ENCODE measurements around the gene PLXNA4. TPM values are rescaled to one million over a fixed set of nuclear protein-coding genes. Genes with fewer than 3 reads are reported as not detected.

The PLXNA4 gene
- total and polyA plus RNA-seq, 4 donors, result 0.04 to 1.1 (median 0.41) TPM

DNA sequence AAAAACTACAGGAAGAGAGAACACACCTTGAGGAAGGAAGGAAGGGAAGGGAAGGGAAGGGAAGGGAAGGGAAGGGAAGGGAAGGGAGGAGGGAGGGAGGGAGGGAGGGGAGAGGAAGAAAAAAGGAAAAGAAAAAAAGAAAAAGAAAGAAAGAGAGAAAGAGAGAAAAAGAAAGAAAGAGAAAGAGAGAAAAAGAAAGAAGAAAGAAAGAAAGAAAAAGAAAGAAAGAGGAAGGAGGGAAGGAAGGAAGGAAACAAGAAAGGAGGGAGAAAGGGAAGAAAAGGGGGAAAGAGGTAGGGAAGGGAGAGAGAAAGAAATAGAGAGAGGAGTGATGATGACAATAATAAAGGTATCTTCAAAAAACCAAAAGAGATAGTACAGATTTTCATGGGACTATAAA is 12.3 kb upstream of the PLXNA4 start:
- TF ChIP-seq CTCF (IDR thresholded peaks at IDR 0.05; ENCODE audit: low read depth, low read length, missing input control) (no peak), HNF4G (IDR thresholded peaks at IDR 0.05) (no peak), TAF1 (conservative IDR thresholded peaks at IDR 0.05) (no peak), NR2F2 (IDR thresholded peaks at IDR 0.05) (no peak), GABPA (IDR thresholded peaks at IDR 0.05 in 1 of 2, conservative IDR thresholded peaks at IDR 0.05 in 1 of 2) (no peak), SP1 (IDR thresholded peaks at IDR 0.05) (no peak), RAD21 (IDR thresholded peaks at IDR 0.05) (no peak), FOXA1 (IDR thresholded peaks at IDR 0.05) (no peak)
- TF ChIP-seq, protein P1, sequence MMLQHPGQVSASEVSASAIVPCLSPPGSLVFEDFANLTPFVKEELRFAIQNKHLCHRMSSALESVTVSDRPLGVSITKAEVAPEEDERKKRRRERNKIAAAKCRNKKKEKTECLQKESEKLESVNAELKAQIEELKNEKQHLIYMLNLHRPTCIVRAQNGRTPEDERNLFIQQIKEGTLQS (IDR thresholded peaks at IDR 0.05), result no peak
- TF ChIP-seq, protein P2, sequence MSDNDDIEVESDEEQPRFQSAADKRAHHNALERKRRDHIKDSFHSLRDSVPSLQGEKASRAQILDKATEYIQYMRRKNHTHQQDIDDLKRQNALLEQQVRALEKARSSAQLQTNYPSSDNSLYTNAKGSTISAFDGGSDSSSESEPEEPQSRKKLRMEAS (IDR thresholded peaks at IDR 0.05), result no peak
- no peak for DNase-seq (ENCODE audit: low spot score)
- H3K9ac ChIP-seq (ENCODE audit: low read depth in 1 of 2, low read length in 2 of 2), result no peak overlapping the region
- no peak overlapping the region for H3K27ac ChIP-seq (ENCODE audit: low read depth in 1 of 2, low read length in 2 of 2)
- no peak overlapping the region for H3K4me3 ChIP-seq (ENCODE audit: low read depth in 1 of 3, low read length in 3 of 3)
- no peaks in the 10 kb centered on the region for H3K4me1 ChIP-seq (ENCODE audit: control insufficient read depth in 4 of 4, insufficient read depth in 4 of 4, low read length in 3 of 4)
- H3K9me3 ChIP-seq (ENCODE audit: control insufficient read depth in 4 of 4, low read length in 3 of 4), result peaks cover 0 to 3% (median 0%) of the 10 kb centered on the region in 4 donors
- H3K27me3 ChIP-seq (ENCODE audit: control insufficient read depth in 4 of 4, insufficient read depth in 4 of 4, low read length in 3 of 4), result peaks cover 0 to 13% (median 0%) of the 10 kb centered on the region in 4 donors
- H3K36me3 ChIP-seq (ENCODE audit: control insufficient read depth in 4 of 4, insufficient read depth in 3 of 4, low read depth in 1 of 4, low read length in 3 of 4), result no peaks in the 10 kb centered on the region

- WGBS, result 60% methylated on average over 7 of the region's 7 CpGs
- no peak overlapping the region for H3K9ac ChIP-seq (ENCODE audit: low read depth in 1 of 2, low read length in 2 of 2)
- DNase-seq (ENCODE audit: low spot score), result no peak
- no peak overlapping the region for H3K4me3 ChIP-seq (ENCODE audit: low read depth in 1 of 3, low read length in 3 of 3)
- H3K36me3 ChIP-seq (ENCODE audit: control insufficient read depth in 4 of 4, insufficient read depth in 3 of 4, low read depth in 1 of 4, low read length in 3 of 4), result no peaks in the 10 kb centered on the region
- peaks cover 0 to 2% (median 0%) of the 10 kb centered on the region in 4 donors for H3K27me3 ChIP-seq (ENCODE audit: control insufficient read depth in 4 of 4, insufficient read depth in 4 of 4, low read length in 3 of 4)
- H3K9me3 ChIP-seq (ENCODE audit: control insufficient read depth in 4 of 4, low read length in 3 of 4), result no peaks in the 10 kb centered on the region
- H3K4me1 ChIP-seq (ENCODE audit: control insufficient read depth in 4 of 4, insufficient read depth in 4 of 4, low read length in 3 of 4), result no peaks in the 10 kb centered on the region
- no peak overlapping the region for H3K27ac ChIP-seq (ENCODE audit: low read depth in 1 of 2, low read length in 2 of 2)
- TF ChIP-seq HNF4A (conservative IDR thresholded peaks at IDR 0.05) (no peak), JUND (IDR thresholded peaks at IDR 0.05) (no peak), FOXA2 (IDR thresholded peaks at IDR 0.05) (no peak), FOXA1 (IDR thresholded peaks at IDR 0.05) (no peak), GABPA (IDR thresholded peaks at IDR 0.05 in 1 of 2, conservative IDR thresholded peaks at IDR 0.05 in 1 of 2) (no peak), NR2F2 (IDR thresholded peaks at IDR 0.05) (no peak), ZBTB33 (IDR thresholded peaks at IDR 0.05) (no peak), YY1 (IDR thresholded peaks at IDR 0.05) (no peak), RXRA (IDR thresholded peaks at IDR 0.05) (no peak), RAD21 (IDR thresholded peaks at IDR 0.05) (no peak), HNF4G (IDR thresholded peaks at IDR 0.05) (no peak), EGR1 (IDR thresholded peaks at IDR 0.05; ENCODE audit: low read depth in 2 of 2) (no peak), TAF1 (conservative IDR thresholded peaks at IDR 0.05) (no peak)
- TF ChIP-seq, protein P2 (IDR thresholded peaks at IDR 0.05), result no peak
- TF ChIP-seq, protein P1 (IDR thresholded peaks at IDR 0.05), result no peak
- TF ChIP-seq, protein P3, sequence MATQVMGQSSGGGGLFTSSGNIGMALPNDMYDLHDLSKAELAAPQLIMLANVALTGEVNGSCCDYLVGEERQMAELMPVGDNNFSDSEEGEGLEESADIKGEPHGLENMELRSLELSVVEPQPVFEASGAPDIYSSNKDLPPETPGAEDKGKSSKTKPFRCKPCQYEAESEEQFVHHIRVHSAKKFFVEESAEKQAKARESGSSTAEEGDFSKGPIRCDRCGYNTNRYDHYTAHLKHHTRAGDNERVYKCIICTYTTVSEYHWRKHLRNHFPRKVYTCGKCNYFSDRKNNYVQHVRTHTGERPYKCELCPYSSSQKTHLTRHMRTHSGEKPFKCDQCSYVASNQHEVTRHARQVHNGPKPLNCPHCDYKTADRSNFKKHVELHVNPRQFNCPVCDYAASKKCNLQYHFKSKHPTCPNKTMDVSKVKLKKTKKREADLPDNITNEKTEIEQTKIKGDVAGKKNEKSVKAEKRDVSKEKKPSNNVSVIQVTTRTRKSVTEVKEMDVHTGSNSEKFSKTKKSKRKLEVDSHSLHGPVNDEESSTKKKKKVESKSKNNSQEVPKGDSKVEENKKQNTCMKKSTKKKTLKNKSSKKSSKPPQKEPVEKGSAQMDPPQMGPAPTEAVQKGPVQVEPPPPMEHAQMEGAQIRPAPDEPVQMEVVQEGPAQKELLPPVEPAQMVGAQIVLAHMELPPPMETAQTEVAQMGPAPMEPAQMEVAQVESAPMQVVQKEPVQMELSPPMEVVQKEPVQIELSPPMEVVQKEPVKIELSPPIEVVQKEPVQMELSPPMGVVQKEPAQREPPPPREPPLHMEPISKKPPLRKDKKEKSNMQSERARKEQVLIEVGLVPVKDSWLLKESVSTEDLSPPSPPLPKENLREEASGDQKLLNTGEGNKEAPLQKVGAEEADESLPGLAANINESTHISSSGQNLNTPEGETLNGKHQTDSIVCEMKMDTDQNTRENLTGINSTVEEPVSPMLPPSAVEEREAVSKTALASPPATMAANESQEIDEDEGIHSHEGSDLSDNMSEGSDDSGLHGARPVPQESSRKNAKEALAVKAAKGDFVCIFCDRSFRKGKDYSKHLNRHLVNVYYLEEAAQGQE (IDR thresholded peaks at IDR 0.05), result no peak
Observed at GRCh38 chr7:132584796-132585494, 8.7 kb upstream of the PLXNA4 start.
